ENCODE results near the gene THEM4. TPM values are rescaled to one million over a fixed set of nuclear protein-coding genes. Genes with fewer than 3 reads are reported as not detected.

Gene THEM4
- total RNA-seq, 4 donors from 2014 or later: 5.1 to 15.3 (median 7.0) TPM

GRCh38 chr1:151936653-151937052, 27.3 kb upstream of the THEM4 start:
- WGBS, 2 donors: 76% methylated on average over 7 of the region's 7 CpGs
- TF ChIP-seq, protein P1, sequence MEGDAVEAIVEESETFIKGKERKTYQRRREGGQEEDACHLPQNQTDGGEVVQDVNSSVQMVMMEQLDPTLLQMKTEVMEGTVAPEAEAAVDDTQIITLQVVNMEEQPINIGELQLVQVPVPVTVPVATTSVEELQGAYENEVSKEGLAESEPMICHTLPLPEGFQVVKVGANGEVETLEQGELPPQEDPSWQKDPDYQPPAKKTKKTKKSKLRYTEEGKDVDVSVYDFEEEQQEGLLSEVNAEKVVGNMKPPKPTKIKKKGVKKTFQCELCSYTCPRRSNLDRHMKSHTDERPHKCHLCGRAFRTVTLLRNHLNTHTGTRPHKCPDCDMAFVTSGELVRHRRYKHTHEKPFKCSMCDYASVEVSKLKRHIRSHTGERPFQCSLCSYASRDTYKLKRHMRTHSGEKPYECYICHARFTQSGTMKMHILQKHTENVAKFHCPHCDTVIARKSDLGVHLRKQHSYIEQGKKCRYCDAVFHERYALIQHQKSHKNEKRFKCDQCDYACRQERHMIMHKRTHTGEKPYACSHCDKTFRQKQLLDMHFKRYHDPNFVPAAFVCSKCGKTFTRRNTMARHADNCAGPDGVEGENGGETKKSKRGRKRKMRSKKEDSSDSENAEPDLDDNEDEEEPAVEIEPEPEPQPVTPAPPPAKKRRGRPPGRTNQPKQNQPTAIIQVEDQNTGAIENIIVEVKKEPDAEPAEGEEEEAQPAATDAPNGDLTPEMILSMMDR (IDR thresholded peaks at IDR 0.05): no peak
- no peak for TF ChIP-seq POLR2A (IDR thresholded peaks at IDR 0.05)
- H3K4me3 ChIP-seq (ENCODE audit: low read depth, poor library complexity, severe bottlenecking): no peak overlapping the region
- no peak for DNase-seq (ENCODE audit: low spot score in 2 of 2)
- intact Hi-C loops (cut with DNase I; ENCODE audit: low total_unique reads): no loop called here

- WGBS, 2 donors: 51 to 60% methylated on average over 2 of the region's 2 CpGs
- no peak for DNase-seq (ENCODE audit: low spot score in 2 of 2)
- intact Hi-C loops (cut with DNase I; ENCODE audit: low total_unique reads): no loop called here
- no peak overlapping the region for H3K4me3 ChIP-seq (ENCODE audit: low read depth, poor library complexity, severe bottlenecking)
- TF ChIP-seq, protein P1 (IDR thresholded peaks at IDR 0.05): no peak
- no peak for TF ChIP-seq POLR2A (IDR thresholded peaks at IDR 0.05)
These were observed 26.7 kb upstream of the THEM4 start for GRCh38 chr1:151935894-151936602.

DNA sequence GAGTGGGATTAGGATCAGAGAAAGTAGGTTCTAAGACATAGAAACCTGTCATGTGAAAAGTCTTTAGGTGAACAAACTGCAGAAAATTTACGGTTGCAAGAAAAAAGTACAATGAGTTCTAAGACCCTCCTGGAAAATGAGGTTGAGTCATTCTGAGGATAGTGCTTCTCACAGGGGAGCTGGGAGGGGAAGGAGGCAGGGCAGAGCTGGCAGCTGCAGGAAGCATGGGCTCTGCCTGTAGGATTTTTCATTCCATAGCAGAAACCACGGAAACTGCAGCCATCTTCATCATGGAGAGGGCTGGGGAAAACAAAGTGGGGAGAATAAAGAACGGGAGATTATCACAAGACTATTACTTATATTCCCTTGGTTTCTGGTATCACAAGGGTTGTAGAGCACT, 25.8 kb upstream of the THEM4 start:
- 64 to 65% methylated on average over 3 of the region's 3 CpGs for WGBS, 2 donors
- intact Hi-C loops (cut with DNase I; ENCODE audit: low total_unique reads): no loop called here

DNA sequence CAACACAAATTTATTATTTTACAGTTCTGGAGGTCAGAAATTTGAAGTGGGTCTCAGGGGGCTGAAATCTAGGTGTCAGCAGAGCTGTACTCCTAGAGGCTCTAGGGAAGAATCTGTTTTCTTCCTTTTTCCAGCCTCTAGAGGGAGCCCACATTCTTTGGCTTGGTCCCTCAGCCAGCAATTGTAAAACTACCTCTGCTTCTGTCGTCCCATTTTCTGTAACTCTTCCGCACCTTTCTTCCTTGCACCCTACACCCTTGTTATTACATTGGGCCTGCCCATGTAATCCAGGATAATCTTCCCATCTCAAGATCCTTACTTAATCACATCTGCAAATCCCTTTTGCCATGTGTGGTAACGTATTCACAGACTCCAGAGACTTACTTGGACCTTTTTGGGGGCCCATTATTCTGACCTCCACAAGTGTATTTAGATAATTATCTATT, 24.8 kb upstream of the THEM4 start:
- DNase-seq (ENCODE audit: low spot score in 2 of 2): peak in 1 of 2 donors; percentile 42
- no peak overlapping the region for H3K4me3 ChIP-seq (ENCODE audit: low read depth, poor library complexity, severe bottlenecking)
- 21 to 30% methylated on average over 3 of the region's 3 CpGs for WGBS, 2 donors
- intact Hi-C loops (cut with DNase I; ENCODE audit: low total_unique reads): loop anchor here (5.0 kb wide), 1 partner anchor 63 kb away; no protein-coding TSS in a partner anchor
- TF ChIP-seq, protein P1 (IDR thresholded peaks at IDR 0.05): peak in 1 of 3 donors; percentile 54
- no peak for TF ChIP-seq POLR2A (IDR thresholded peaks at IDR 0.05)

More for the DNA sequence above, 25.8 kb upstream of the THEM4 start:
- H3K4me3 ChIP-seq (ENCODE audit: low read depth, poor library complexity, severe bottlenecking): no peak overlapping the region
- DNase-seq (ENCODE audit: low spot score in 2 of 2): no peak
- TF ChIP-seq POLR2A (IDR thresholded peaks at IDR 0.05): no peak
- TF ChIP-seq, protein P1 (IDR thresholded peaks at IDR 0.05): no peak

- no peak for DNase-seq (ENCODE audit: low spot score in 2 of 2)
- no peak for TF ChIP-seq POLR2A (IDR thresholded peaks at IDR 0.05)
- TF ChIP-seq, protein P1 (IDR thresholded peaks at IDR 0.05): no peak
- intact Hi-C loops (cut with DNase I; ENCODE audit: low total_unique reads): no loop called here
- H3K4me3 ChIP-seq (ENCODE audit: low read depth, poor library complexity, severe bottlenecking): no peak overlapping the region
- WGBS, 2 donors: 87 to 92% methylated on average over 1 of the region's 1 CpG
These were observed 15.6 kb upstream of the THEM4 start for GRCh38 chr1:151924691-151925587.

Data from lower leg skin (tissue), 4 donors.